OCI-LY1 (cell line): ENCODE data around the gene R3HDM1.

Experiments used
- H2AFZ ChIP-seq: fragments of 200-600 bp; sonication (generic), shearing (Covaris generic); 2 replicates; pipeline ENCODE4 v1.6.0; 2014; ENCODE audit warnings: antibody characterized with exemption, mild to moderate bottlenecking, low read length
- H3F3A ChIP-seq: fragments of 200-600 bp; sonication (generic), shearing (Covaris generic); 2 replicates; pipeline ENCODE4 v1.6.0; 2014; ENCODE audit warnings: mild to moderate bottlenecking, antibody characterized with exemption, low read length, moderate library complexity; ENCODE audit not compliant: insufficient read depth
- H3K27ac ChIP-seq: fragments of 200-600 bp; sonication (generic); 2 replicates; pipeline ENCODE4 v1.5.1; 2014; ENCODE audit warnings: low read length, mixed run types, mild to moderate bottlenecking, low read depth; ENCODE audit not compliant: poor library complexity, severe bottlenecking
- H3K27me3 ChIP-seq: fragments of 200-600 bp; sonication (generic); 2 replicates; pipeline ENCODE4 v1.6.0; 2014; ENCODE audit warnings: antibody characterized with exemption, mild to moderate bottlenecking, low read length, moderate library complexity; ENCODE audit not compliant: insufficient read depth
- H3K36me3 ChIP-seq: fragments of 200-600 bp; sonication (generic); 2 replicates; pipeline ENCODE4 v1.6.1; 2014; ENCODE audit warnings: mild to moderate bottlenecking, antibody characterized with exemption, low read length, moderate library complexity, mixed read lengths; ENCODE audit not compliant: insufficient read depth
- H3K4me1 ChIP-seq: fragments of 200-600 bp; sonication (generic); 2 replicates; pipeline ENCODE4 v1.5.1; 2014; ENCODE audit warnings: mild to moderate bottlenecking, low read length, moderate library complexity; ENCODE audit not compliant: insufficient read depth, severe bottlenecking
- H3K4me2 ChIP-seq: fragments of 200-600 bp; sonication (generic), shearing (Covaris generic); 2 replicates; pipeline ENCODE4 v1.6.1; 2014; ENCODE audit warnings: low read length
- H3K4me3 ChIP-seq: fragments of 200-600 bp; sonication (generic); 2 replicates; pipeline ENCODE4 v1.5.1; 2014; ENCODE audit warnings: low read length, low read depth, mild to moderate bottlenecking, mixed read lengths; ENCODE audit not compliant: poor library complexity, severe bottlenecking
- H3K79me2 ChIP-seq: fragments of 200-600 bp; shearing (Covaris generic); 2 replicates; pipeline ENCODE4 v1.6.1; 2016; ENCODE audit warnings: mixed run types, low read length, mixed read lengths; ENCODE audit not compliant: insufficient read depth
- H3K9ac ChIP-seq: fragments of 200-600 bp; sonication (generic), shearing (Covaris generic); 2 replicates; pipeline ENCODE4 v1.6.1; 2014; ENCODE audit warnings: mild to moderate bottlenecking, low read length, mixed read lengths
- H3K9me2 ChIP-seq: fragments of 200-600 bp; sonication (generic), shearing (Covaris generic); 2 replicates; pipeline ENCODE4 v1.6.1; 2014; ENCODE audit warnings: low read depth, mild to moderate bottlenecking, low read length, mixed read lengths
- H3K9me3 ChIP-seq: fragments of 200-600 bp; shearing (Covaris generic); 2 replicates; pipeline ENCODE4 v1.6.1; 2014; ENCODE audit warnings: low read length, mixed read lengths
- H4K20me1 ChIP-seq: fragments of 200-600 bp; sonication (generic), shearing (Covaris generic); 2 replicates; pipeline ENCODE4 v1.6.0; 2016; ENCODE audit warnings: mild to moderate bottlenecking, low read length; ENCODE audit not compliant: insufficient read depth
- EZH2 ChIP-seq: fragments of 200-600 bp; sonication (generic), shearing (Covaris generic); IDR thresholded peaks from 2 replicates; pipeline ENCODE4 v1.8.0; 2017; ENCODE audit warnings: borderline replicate concordance, mixed run types, mild to moderate bottlenecking, antibody characterized with exemption, low read length, moderate library complexity, mixed read lengths
- TF ChIP-seq, protein P1 (sequence below): fragments of 200-600 bp; sonication (generic), shearing (Covaris generic); IDR thresholded peaks from 2 replicates; pipeline ENCODE4 v1.5.1; 2017; ENCODE audit warnings: mild to moderate bottlenecking, antibody characterized with exemption, low read length, moderate library complexity, mixed read lengths

The R3HDM1 gene

DNA sequence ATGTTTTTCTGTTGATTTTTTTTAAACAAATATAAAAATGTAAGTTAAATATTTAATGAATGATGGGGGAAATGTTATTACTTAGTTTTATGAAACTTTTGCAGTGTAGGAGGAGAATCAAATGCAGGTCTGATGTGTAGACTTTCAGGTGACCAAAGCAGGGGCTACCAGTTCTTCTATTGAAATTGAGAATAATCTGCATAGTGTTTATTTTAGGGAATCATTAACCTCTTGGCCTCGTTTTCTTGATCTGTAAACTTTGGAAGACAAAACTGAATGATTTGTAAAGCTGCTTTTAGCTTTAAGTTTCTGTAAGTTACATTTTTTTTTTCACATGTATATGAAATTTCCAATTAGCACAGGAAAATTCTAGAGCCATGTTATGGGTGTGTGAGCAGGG, 99.2 kb downstream of the R3HDM1 start:
- Histone ChIP-seq H3K27me3 (no peaks in the 10 kb centered on the region), H3K4me1 (no peaks in the 10 kb centered on the region), H3K79me2 (no peaks in the 10 kb centered on the region), H3K9me3 (no peaks in the 10 kb centered on the region), H3K4me2 (no peak overlapping the region), H3K9me2 (no peaks in the 10 kb centered on the region), H3K36me3 (peaks cover 36% of the 10 kb centered on the region; the same call in 1 of the 2 replicates), H3K4me3 (no peak overlapping the region), H3K9ac (no peak overlapping the region), H4K20me1 (no peaks in the 10 kb centered on the region), H2AFZ (no peak overlapping the region), H3K27ac (no peak overlapping the region), H3F3A (no peaks in the 10 kb centered on the region)
- TF ChIP-seq, protein P1, sequence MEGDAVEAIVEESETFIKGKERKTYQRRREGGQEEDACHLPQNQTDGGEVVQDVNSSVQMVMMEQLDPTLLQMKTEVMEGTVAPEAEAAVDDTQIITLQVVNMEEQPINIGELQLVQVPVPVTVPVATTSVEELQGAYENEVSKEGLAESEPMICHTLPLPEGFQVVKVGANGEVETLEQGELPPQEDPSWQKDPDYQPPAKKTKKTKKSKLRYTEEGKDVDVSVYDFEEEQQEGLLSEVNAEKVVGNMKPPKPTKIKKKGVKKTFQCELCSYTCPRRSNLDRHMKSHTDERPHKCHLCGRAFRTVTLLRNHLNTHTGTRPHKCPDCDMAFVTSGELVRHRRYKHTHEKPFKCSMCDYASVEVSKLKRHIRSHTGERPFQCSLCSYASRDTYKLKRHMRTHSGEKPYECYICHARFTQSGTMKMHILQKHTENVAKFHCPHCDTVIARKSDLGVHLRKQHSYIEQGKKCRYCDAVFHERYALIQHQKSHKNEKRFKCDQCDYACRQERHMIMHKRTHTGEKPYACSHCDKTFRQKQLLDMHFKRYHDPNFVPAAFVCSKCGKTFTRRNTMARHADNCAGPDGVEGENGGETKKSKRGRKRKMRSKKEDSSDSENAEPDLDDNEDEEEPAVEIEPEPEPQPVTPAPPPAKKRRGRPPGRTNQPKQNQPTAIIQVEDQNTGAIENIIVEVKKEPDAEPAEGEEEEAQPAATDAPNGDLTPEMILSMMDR = no peak
- no peak for TF ChIP-seq EZH2

DNA sequence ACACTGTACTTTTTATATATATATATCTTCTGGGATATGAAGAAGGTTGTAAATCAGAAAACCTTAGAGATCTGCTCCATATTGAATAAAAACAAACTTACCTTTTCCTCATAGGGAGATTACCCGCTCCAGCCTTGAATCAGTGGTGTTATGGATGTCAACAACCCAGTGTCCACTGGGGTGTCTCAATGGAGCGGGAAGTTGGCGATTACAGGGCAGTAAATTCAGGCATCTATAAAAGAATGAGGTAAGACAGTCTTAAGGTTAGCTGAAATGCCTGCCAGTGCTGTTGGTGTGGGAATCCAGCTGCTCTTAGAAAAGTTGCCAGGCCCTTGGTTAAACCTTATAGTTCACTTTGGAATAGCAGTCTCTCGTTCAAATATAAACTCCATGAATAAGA, 102.3 kb downstream of the R3HDM1 start:
- no peaks in the 10 kb centered on the region for H3K27me3 ChIP-seq
- no peak overlapping the region for H3K27ac ChIP-seq
- H3F3A ChIP-seq = no peaks in the 10 kb centered on the region
- no peaks in the 10 kb centered on the region for H3K9me3 ChIP-seq
- no peaks in the 10 kb centered on the region for H3K79me2 ChIP-seq
- no peak for TF ChIP-seq EZH2
- TF ChIP-seq, protein P1 = no peak
- no peaks in the 10 kb centered on the region for H4K20me1 ChIP-seq
- H3K9me2 ChIP-seq = no peaks in the 10 kb centered on the region
- no peak overlapping the region for H2AFZ ChIP-seq
- H3K4me2 ChIP-seq = no peak overlapping the region
- no peak overlapping the region for H3K4me3 ChIP-seq
- no peaks in the 10 kb centered on the region for H3K4me1 ChIP-seq
- H3K9ac ChIP-seq = no peak overlapping the region
- peaks cover 63% of the 10 kb centered on the region for H3K36me3 ChIP-seq

DNA sequence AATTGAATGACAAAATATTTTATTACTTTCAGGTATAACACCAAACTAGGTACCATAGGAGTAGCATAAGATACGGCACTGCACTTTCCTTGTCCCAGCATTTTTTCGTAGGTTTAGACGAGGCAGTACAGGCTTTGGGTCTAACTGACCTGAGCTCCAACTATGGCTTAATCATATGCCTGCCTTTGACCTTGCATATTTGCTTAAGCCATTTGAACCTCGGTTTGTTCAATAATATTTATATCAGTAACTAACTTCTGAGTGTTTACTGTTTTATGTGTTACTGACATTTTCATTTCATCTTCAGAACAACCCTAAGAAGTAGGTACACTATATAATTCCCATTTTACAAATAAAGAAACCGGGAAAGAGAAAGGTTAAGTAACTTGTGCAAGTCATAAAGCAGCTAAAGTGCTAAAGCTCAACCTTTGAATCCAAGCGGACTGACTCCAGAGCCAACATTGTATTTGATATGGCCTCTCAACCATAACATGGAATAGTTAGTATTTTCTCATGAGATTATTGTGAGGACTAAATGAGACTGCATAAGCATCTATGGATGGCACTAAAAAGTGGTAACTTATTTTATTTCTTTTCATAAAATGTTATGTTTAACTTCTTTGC, 104.0 kb downstream of the R3HDM1 start:
- no peak overlapping the region for H3K9ac ChIP-seq

More for the DNA sequence above, 104.0 kb downstream of the R3HDM1 start:
- Histone ChIP-seq H4K20me1 (no peaks in the 10 kb centered on the region), H3K4me2 (no peak overlapping the region), H2AFZ (no peak overlapping the region), H3F3A (no peaks in the 10 kb centered on the region), H3K27ac (no peak overlapping the region), H3K9me3 (no peaks in the 10 kb centered on the region), H3K79me2 (no peaks in the 10 kb centered on the region), H3K4me1 (no peaks in the 10 kb centered on the region), H3K36me3 (peaks cover 79% of the 10 kb centered on the region), H3K4me3 (no peak overlapping the region), H3K9me2 (no peaks in the 10 kb centered on the region), H3K27me3 (no peaks in the 10 kb centered on the region)
- TF ChIP-seq, protein P1 = no peak
- TF ChIP-seq EZH2 = no peak
